Right atrium auricular region (tissue), 2 donors: ENCODE data around the gene PCDHA13. TPM values are rescaled to one million over a fixed set of nuclear protein-coding genes. Genes with fewer than 3 reads are reported as not detected.
A peak's percentile ranks its signal among the peaks of the same experiment; 100 is the strongest.

Source experiments
- DNase-seq: peaks from one replicate; pipeline ENCODE4 v3.0.0-alpha.2; 2019; ENCODE audit warnings: low spot score
- H3K27ac ChIP-seq, 2 donors: fragments of 200-600 bp; sonication (generic); 1 replicate in 1 of 2; 2 replicates in 1 of 2; pipeline ENCODE4 v1.5.1; 2016 to 2019
- H3K27me3 ChIP-seq, 2 donors: fragments of 200-600 bp; sonication (generic); one replicate each; pipeline versions ENCODE4 v1.5.1 to v1.6.0; 2017 to 2019
- H3K36me3 ChIP-seq: fragments of 200-600 bp; sonication (generic); one replicate; pipeline ENCODE4 v1.5.1; 2016
- H3K4me1 ChIP-seq, 2 donors: fragments of 200-600 bp; sonication (generic); one replicate each; pipeline versions ENCODE4 v1.5.1 to v1.6.0; 2017 to 2019
- H3K4me3 ChIP-seq, 2 donors: fragments of 200-600 bp; sonication (generic); 1 replicate in 1 of 2; 2 replicates in 1 of 2; pipeline ENCODE4 v1.5.1; 2017 to 2019; ENCODE audit warnings: mild to moderate bottlenecking in 1 of 2, moderate library complexity in 1 of 2
- H3K9me3 ChIP-seq, 2 donors: fragments of 200-600 bp; sonication (generic); one replicate each; pipeline ENCODE4 v1.5.1; 2019
- CTCF ChIP-seq, 2 donors: fragments of 200-600 bp; sonication (generic); IDR thresholded peaks; one replicate each; pipeline ENCODE4 v1.5.1; 2019; ENCODE audit warnings: antibody characterized with exemption in 2 of 2
- total RNA-seq, 2 donors: library from RNA; depleted of rRNA; stranded (reverse); fragments of >200 nt; gene quantifications; one replicate each; pipeline ENCODE4 v1.1.0, GENCODE V29; 2016

Gene PCDHA13
- total RNA-seq, 2 donors from 2014 or later: 0.15 to 0.39 TPM

GRCh38 chr5:140857987-140858240 is 24.0 kb upstream of the PCDHA13 start:
- DNase-seq: no peak
- H3K27ac ChIP-seq: no peak overlapping the region
- H3K4me3 ChIP-seq: no peak overlapping the region
- H3K36me3 ChIP-seq: no peaks in the 10 kb centered on the region
- no peaks in the 10 kb centered on the region for H3K27me3 ChIP-seq
- TF ChIP-seq CTCF (IDR thresholded peaks at IDR 0.05): no peak
- peaks cover 0 to 32% of the 10 kb centered on the region in 2 donors for H3K9me3 ChIP-seq
- no peaks in the 10 kb centered on the region for H3K4me1 ChIP-seq

DNA sequence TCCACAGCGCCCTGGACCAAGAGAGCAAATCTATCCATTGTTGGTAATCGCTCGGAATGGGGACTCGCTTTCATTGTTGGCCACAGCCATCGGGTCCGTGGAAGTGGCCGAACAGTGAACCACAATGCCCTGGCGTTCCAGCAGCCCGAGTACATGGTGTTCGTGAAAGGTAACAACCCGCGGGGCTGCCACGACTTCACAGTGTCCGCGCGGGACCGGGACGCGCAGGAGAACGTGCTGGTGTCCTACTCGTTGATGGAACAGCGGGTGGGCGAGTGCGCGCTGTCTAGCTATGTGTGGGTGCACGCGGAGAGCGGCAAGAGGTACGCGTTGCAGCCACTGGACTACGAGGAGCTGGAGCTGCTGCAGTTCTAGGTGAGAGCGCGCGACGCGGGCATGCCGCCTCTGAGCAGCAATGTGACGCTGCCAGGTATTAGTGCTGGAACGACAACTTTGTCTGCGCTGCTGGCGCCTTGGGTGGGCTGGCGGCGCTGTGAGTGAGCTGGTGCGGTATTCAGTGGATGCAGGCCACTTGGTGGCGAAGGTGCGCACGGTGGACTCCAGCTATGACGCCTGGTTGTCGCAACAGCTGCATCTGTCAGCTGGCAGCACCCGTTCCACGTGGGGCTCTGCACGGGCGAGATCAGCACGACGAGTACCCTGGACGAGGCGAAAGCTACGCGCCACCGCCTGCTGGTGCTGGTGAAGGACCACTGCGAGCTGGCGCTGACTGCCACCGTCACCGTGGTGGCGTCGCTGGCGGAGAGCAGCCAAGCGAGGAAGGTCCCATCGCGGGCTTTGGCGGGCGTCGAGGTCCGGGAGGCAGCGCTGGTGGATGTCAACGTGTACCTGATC is 19.3 kb upstream of the PCDHA13 start:
- Histone ChIP-seq H3K27ac (no peak overlapping the region), H3K9me3 (peaks cover 0 to 26% of the 10 kb centered on the region in 2 donors), H3K4me1 (no peaks in the 10 kb centered on the region), H3K36me3 (no peaks in the 10 kb centered on the region), H3K27me3 (no peaks in the 10 kb centered on the region), H3K4me3 (no peak overlapping the region)
- no peak for TF ChIP-seq CTCF (IDR thresholded peaks at IDR 0.05)
- DNase-seq: no peak

GRCh38 chr5:140868721-140869554 is 13.0 kb upstream of the PCDHA13 start, which contains the start of gene PCDHA11:
TSS of gene PCDHA11 (plus strand) at chr5:140868957. CDS start at chr5:140869104, 147 bp downstream.
- no peaks in the 10 kb centered on the region for H3K4me1 ChIP-seq
- no peak within 1 kb of the TSS for H3K27ac ChIP-seq
- DNase-seq: no peak
- H3K27me3 ChIP-seq: no peaks in the 10 kb centered on the region
- peak within 1 kb of the TSS in 1 of 2 donors; percentile 7 for H3K4me3 ChIP-seq
- H3K36me3 ChIP-seq: no peaks in the 10 kb centered on the region
- H3K9me3 ChIP-seq: peaks cover 0 to 32% of the 10 kb centered on the region in 2 donors
- peak in 1 of 2 donors; percentile 32 for TF ChIP-seq CTCF (IDR thresholded peaks at IDR 0.05)

DNA sequence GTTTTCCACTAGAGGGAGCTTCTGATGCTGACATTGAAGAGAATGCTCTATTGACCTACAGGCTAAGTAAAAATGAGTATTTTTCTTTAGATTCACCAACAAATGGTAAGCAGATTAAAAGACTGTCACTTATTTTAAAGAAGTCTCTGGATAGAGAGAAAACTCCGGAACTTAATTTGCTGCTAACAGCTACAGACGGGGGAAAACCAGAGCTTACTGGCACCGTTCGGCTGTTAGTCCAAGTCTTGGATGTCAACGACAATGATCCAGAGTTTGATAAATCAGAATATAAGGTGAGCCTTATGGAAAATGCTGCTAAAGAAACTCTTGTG is 12.4 kb upstream of the PCDHA13 start:
- no peak overlapping the region for H3K27ac ChIP-seq
- peaks cover 0 to 32% of the 10 kb centered on the region in 2 donors for H3K9me3 ChIP-seq
- H3K4me1 ChIP-seq: no peaks in the 10 kb centered on the region
- no peak for TF ChIP-seq CTCF (IDR thresholded peaks at IDR 0.05)
- no peaks in the 10 kb centered on the region for H3K27me3 ChIP-seq
- no peak for DNase-seq
- H3K36me3 ChIP-seq: no peaks in the 10 kb centered on the region
- H3K4me3 ChIP-seq: no peak overlapping the region

DNA sequence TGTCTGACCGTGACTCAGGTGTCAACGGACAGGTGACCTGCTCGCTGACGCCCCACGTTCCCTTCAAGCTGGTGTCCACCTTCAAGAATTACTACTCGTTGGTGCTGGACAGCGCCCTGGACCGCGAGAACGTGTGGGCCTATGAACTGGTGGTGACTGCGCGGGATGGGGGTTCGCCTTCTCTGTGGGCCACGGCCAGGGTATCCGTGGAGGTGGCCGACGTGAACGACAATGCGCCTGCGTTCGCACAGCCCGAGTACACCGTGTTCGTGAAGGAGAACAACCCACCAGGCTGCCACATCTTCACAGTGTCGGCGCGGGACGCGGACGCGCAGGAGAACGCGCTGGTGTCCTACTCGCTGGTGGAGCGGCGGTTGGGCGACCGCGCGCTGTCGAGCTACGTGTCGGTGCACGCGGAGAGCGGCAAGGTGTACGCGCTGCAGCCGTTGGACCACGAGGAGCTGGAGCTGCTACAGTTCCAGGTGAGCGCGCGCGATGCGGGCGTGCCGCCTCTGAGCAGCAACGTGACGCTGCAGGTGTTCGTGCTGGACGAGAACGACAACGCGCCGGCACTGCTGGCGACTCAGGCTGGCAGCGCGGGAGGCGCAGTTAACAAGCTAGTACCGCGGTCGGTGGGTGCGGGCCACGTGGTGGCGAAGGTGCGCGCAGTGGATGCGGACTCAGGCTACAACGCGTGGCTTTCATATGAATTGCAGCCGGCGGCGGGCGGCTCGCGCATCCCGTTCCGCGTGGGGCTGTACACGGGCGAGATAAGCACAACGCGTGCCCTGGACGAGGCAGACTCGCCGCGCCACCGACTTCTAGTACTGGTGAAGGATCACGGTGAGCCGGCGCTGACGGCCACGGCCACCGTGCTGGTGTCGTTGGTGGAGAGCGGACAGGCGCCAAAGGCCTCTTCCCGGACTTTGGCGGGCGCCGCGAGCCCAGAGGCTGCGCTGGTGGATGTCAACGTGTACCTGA is 11.4 kb upstream of the PCDHA13 start:
- TF ChIP-seq CTCF (IDR thresholded peaks at IDR 0.05): no peak
- no peak overlapping the region for H3K4me3 ChIP-seq
- no peaks in the 10 kb centered on the region for H3K4me1 ChIP-seq
- no peak for DNase-seq
- H3K27ac ChIP-seq: no peak overlapping the region
- H3K36me3 ChIP-seq: no peaks in the 10 kb centered on the region
- no peaks in the 10 kb centered on the region for H3K27me3 ChIP-seq
- H3K9me3 ChIP-seq: peaks cover 0 to 41% of the 10 kb centered on the region in 2 donors
